ENCODE measurements around the gene LIAS.

GRCh38 chr4:39464886-39465501, 6.1 kb downstream of the LIAS start:
- peak; percentile 24 for TF ChIP-seq CTCF (IDR thresholded peaks at IDR 0.05; ENCODE audit: insufficient read depth, low read depth, low read length)
- no peak for TF ChIP-seq EZH2 (IDR thresholded peaks at IDR 0.05; ENCODE audit: insufficient read depth, low read length)

All from astrocyte (in vitro differentiated cells and primary cell).